Endothelial cell of umbilical vein (primary cell): ENCODE results near the gene CRK. TPM values are rescaled to one million over a fixed set of nuclear protein-coding genes. Genes with fewer than 3 reads are reported as not detected.

Experiments used
- BruUV-seq: library from RNA; stranded (reverse); fragments of 400-500 nt; replicated peaks from 2 replicates; lab custom pipeline; 2021; lab: Mats Ljungman, UMichigan
- CTCF ChIA-PET: fragments of 300-600, 350-600 bp; sonication (Branson Sonifier 250); formaldehyde crosslinking; loops from one replicate; lab custom pipeline; 2021; ENCODE audit warnings: antibody characterized with exemption, inconsistent platforms; lab: Charles Lee
- POLR2A ChIA-PET: fragments of 300-600, 350-600 bp; sonication (Branson Sonifier 250); formaldehyde crosslinking; loops from one replicate; lab custom pipeline; 2021; ENCODE audit warnings: antibody characterized with exemption, inconsistent platforms; lab: Charles Lee
- DNase-seq: peaks from one replicate; pipeline ENCODE4 v3.0.0-alpha.2; 2011; ENCODE audit warnings: low read depth, low spot score
- FAIRE-seq: peaks from 2 replicates; lab custom pipeline; 2011; peaks lifted over from hg19 to GRCh38; lab: Jason Lieb, UNC
- H2AFZ ChIP-seq: 2 replicates; pipeline ENCODE4 v1.6.0; 2012; ENCODE audit warnings: low read depth, low read length, control low read depth, inconsistent platforms
- H3K27ac ChIP-seq: 2 replicates; pipeline ENCODE4 v1.5.1; 2011; ENCODE audit warnings: low read depth, mild to moderate bottlenecking, control low read depth, low read length, moderate library complexity; ENCODE audit not compliant: insufficient read depth
- H3K27me3 ChIP-seq, 2 experiments: 2 replicates each; pipeline versions ENCODE4 v1.6.0 to v1.6.1; 2011; ENCODE audit warnings: low read length in 2 of 2, mixed read lengths in 1 of 2; ENCODE audit not compliant: control insufficient read depth in 2 of 2, insufficient read depth in 2 of 2
- H3K36me3 ChIP-seq, 2 experiments: 2 replicates in 1 of 2; 3 replicates in 1 of 2; pipeline ENCODE4 v1.5.1; 2011; ENCODE audit warnings: low read length in 2 of 2, mild to moderate bottlenecking in 1 of 2, moderate library complexity in 1 of 2; ENCODE audit not compliant: control insufficient read depth in 2 of 2, insufficient read depth in 2 of 2; ENCODE audit errors: extremely low read depth in 1 of 2
- H3K4me1 ChIP-seq: 3 replicates; pipeline ENCODE4 v1.5.1; 2011; ENCODE audit warnings: mild to moderate bottlenecking, low read length; ENCODE audit not compliant: control insufficient read depth, insufficient read depth; ENCODE audit errors: extremely low read depth
- H3K4me2 ChIP-seq: 2 replicates; pipeline ENCODE4 v1.6.1; 2011; ENCODE audit warnings: low read length, control low read depth, mixed read lengths; ENCODE audit not compliant: insufficient read depth
- H3K4me3 ChIP-seq, 3 experiments: fragments of 200-600 bp in 1 of 3; sonication (generic), shearing (Covaris generic) in 1 of 3; replicated peaks in 1 of 3; 2 replicates each; pipeline ENCODE4 v1.5.1; 2011 to 2016; ENCODE audit warnings: control low read depth in 3 of 3, low read length in 3 of 3, mild to moderate bottlenecking in 2 of 3, inconsistent platforms in 1 of 3, low read depth in 1 of 3, moderate library complexity in 1 of 3; ENCODE audit not compliant: insufficient read depth in 1 of 3
- H3K79me2 ChIP-seq: 2 replicates; pipeline ENCODE4 v1.6.0; 2012; ENCODE audit warnings: low read length, inconsistent platforms; ENCODE audit not compliant: control insufficient read depth, insufficient read depth
- H3K9ac ChIP-seq: replicated peaks from 2 replicates; pipeline ENCODE3; 2011; ENCODE audit warnings: low read length, control low read depth; ENCODE audit not compliant: insufficient read depth; ENCODE audit errors: extremely low read depth
- H3K9me1 ChIP-seq: replicated peaks from 3 replicates; pipeline ENCODE4 v1.6.0; 2011; ENCODE audit warnings: mild to moderate bottlenecking, low read length; ENCODE audit not compliant: control insufficient read depth, insufficient read depth; ENCODE audit errors: extremely low read depth
- H3K9me3 ChIP-seq: replicated peaks from 2 replicates; pipeline ENCODE4 v1.5.1; 2012; ENCODE audit warnings: low read length, inconsistent platforms; ENCODE audit not compliant: control insufficient read depth, insufficient read depth
- H4K20me1 ChIP-seq: replicated peaks from 2 replicates; pipeline ENCODE3; 2011; ENCODE audit warnings: mild to moderate bottlenecking, low read length; ENCODE audit not compliant: control insufficient read depth, insufficient read depth; ENCODE audit errors: extremely low read depth
- EZH2 ChIP-seq: IDR thresholded peaks from 2 replicates; pipeline ENCODE4 v1.6.1; 2012; ENCODE audit warnings: borderline replicate concordance, low read depth, mild to moderate bottlenecking, moderate library complexity, low read length, inconsistent platforms; ENCODE audit not compliant: severe bottlenecking
- FOS ChIP-seq: IDR thresholded peaks from 2 replicates; pipeline ENCODE4 v1.6.1; 2011; ENCODE audit warnings: mild to moderate bottlenecking, low read length, moderate library complexity, borderline replicate concordance; ENCODE audit not compliant: insufficient read depth
- GATA2 ChIP-seq: IDR thresholded peaks from 2 replicates; pipeline ENCODE4 v1.7.0; 2011; ENCODE audit warnings: low read depth, mild to moderate bottlenecking, moderate library complexity, mixed read lengths, low read length; ENCODE audit not compliant: insufficient read length, insufficient read depth
- JUN ChIP-seq: IDR thresholded peaks from 2 replicates; pipeline ENCODE4 v1.6.1; 2011; ENCODE audit warnings: borderline replicate concordance, low read depth; ENCODE audit not compliant: insufficient read length, insufficient read depth
- MAX ChIP-seq: IDR thresholded peaks from 2 replicates; pipeline ENCODE4 v1.6.1; 2011; ENCODE audit not compliant: insufficient read depth, insufficient read length
- MYC ChIP-seq: IDR thresholded peaks from one replicate; pipeline ENCODE4 v1.6.1; 2011; ENCODE audit warnings: mild to moderate bottlenecking, low read depth, low read length
- POLR2A ChIP-seq: IDR thresholded peaks from 2 replicates; pipeline ENCODE4 v1.6.1; 2012; ENCODE audit warnings: low read depth, mild to moderate bottlenecking, control low read depth, low read length
- POLR2AphosphoS5 ChIP-seq: IDR thresholded peaks from 2 replicates; pipeline ENCODE4 v1.6.1; 2012; ENCODE audit warnings: low read depth, mild to moderate bottlenecking, control low read depth, low read length, moderate library complexity; ENCODE audit not compliant: insufficient read depth
- dilution Hi-C: fragments of 300-500 bp; cut with MboI; formaldehyde crosslinking; loops from one replicate; pipeline ENCODE4 v1.15.0; 2019; ENCODE audit warnings: low sequenced_read_pairs; ENCODE audit not compliant: extremely low pct_ligation_motif_present
- intact Hi-C: fragments of 100-400 bp; cut with micrococcal nuclease; formaldehyde crosslinking; loops from one replicate; pipeline ENCODE4 v1.10.0; 2022
- polyA plus RNA-seq, 4 experiments: library from polyadenylated mRNA; depleted of rRNA in 3 of 4; stranded (reverse) in 3 of 4; unstranded in 1 of 4; fragments of >200 nt; gene quantifications; 2 replicates each; pipeline versions ENCODE4 v1.2.1 to v1.2.3, GENCODE V29; 2011 to 2012; ENCODE audit warnings: missing spikeins in 1 of 4
- total RNA-seq: library from RNA; stranded (reverse); gene quantifications from 2 replicates; pipeline ENCODE4 v1.2.3, GENCODE V29; 2021
- TF ChIP-seq, protein P1 (sequence below), 2 donors: IDR thresholded peaks; 1 replicate in 1 of 2; 2 replicates in 1 of 2; pipeline ENCODE4 v1.5.1; 2011; ENCODE audit warnings: low read length in 2 of 2, mild to moderate bottlenecking in 2 of 2, moderate library complexity in 2 of 2, control low read depth in 1 of 2, inconsistent platforms in 1 of 2, low read depth in 1 of 2; ENCODE audit not compliant: insufficient read depth in 1 of 2; ENCODE audit errors: extremely low read depth in 1 of 2

Gene CRK
- total and polyA plus RNA-seq, 2 donors (not counting 3 experiments of a cell fraction or from before 2014, with no cell fraction given), result 52.8 to 67.2 TPM

DNA sequence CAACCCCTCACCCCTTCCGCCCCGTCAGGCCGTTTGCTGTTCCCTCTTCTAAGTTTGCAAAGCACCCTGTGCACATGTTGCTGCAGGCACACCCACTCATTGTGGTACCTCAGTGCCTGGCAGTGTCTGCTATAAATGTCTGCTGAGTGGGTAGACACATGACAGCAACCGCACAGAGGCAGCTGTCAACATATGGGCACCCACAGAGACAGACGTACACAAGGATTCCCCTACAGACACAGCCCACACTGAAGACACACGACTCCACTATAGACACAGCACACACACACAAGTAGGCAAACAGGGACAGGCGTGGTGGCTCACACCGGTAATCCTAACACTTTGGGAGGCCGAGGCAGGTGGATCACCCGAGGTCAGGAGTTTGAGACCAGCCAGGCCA lies 17.8 kb upstream of the CRK start:
- ChIA-PET POLR2A (no interaction called here), CTCF (no interaction called here)
- FAIRE-seq (no peak), DNase-seq (no peak)
- Histone ChIP-seq H3K4me2 (no peak overlapping the region), H3K9me1 (no peaks in the 10 kb centered on the region), H2AFZ (no peak overlapping the region), H3K36me3 (peaks cover 12 to 51% of the 10 kb centered on the region in 2 experiments), H3K9ac (no peak overlapping the region), H3K4me1 (no peaks in the 10 kb centered on the region), H3K9me3 (no peaks in the 10 kb centered on the region), H3K4me3 (no peak overlapping the region), H3K27ac (no peak overlapping the region), H3K27me3 (no peaks in the 10 kb centered on the region), H3K79me2 (no peaks in the 10 kb centered on the region), H4K20me1 (no peaks in the 10 kb centered on the region)
- dilution Hi-C loops (no loop called here), intact Hi-C loops (no loop called here)
- BruUV-seq, result no TSS peak
- TF ChIP-seq MAX (no peak), POLR2AphosphoS5 (no peak), EZH2 (no peak), FOS (no peak), MYC (no peak), GATA2 (no peak), JUN (no peak), POLR2A (no peak)
- TF ChIP-seq, protein P1, sequence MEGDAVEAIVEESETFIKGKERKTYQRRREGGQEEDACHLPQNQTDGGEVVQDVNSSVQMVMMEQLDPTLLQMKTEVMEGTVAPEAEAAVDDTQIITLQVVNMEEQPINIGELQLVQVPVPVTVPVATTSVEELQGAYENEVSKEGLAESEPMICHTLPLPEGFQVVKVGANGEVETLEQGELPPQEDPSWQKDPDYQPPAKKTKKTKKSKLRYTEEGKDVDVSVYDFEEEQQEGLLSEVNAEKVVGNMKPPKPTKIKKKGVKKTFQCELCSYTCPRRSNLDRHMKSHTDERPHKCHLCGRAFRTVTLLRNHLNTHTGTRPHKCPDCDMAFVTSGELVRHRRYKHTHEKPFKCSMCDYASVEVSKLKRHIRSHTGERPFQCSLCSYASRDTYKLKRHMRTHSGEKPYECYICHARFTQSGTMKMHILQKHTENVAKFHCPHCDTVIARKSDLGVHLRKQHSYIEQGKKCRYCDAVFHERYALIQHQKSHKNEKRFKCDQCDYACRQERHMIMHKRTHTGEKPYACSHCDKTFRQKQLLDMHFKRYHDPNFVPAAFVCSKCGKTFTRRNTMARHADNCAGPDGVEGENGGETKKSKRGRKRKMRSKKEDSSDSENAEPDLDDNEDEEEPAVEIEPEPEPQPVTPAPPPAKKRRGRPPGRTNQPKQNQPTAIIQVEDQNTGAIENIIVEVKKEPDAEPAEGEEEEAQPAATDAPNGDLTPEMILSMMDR (IDR thresholded peaks at IDR 0.05; ENCODE audit: extremely low read depth in 1 of 2, insufficient read depth in 1 of 2, low read depth in 1 of 2, low read length in 2 of 2), result no peak
